ENCODE measurements around the gene PMP22. TPM values are rescaled to one million over a fixed set of nuclear protein-coding genes. Genes with fewer than 3 reads are reported as not detected.

PMP22 gene
- total RNA-seq, 3 donors from 2014 or later (not counting 1 experiment from before 2014, with no cell fraction given), result 5.7 TPM; not detected in 2

- H3K4me1 Mint-ChIP-seq, result peaks cover 7 to 8% of the 10 kb centered on the region in 2 donors
- H3K4me1 ChIP-seq (ENCODE audit: control insufficient read depth, insufficient read depth, low read length), result peaks cover 5% of the 10 kb centered on the region
- 92% methylated on average over 7 of the region's 7 CpGs for WGBS (ENCODE audit: insufficient coverage)
- H3K27ac Mint-ChIP-seq, result no peak overlapping the region
- H3K9me3 Mint-ChIP-seq, result no peaks in the 10 kb centered on the region
- no peaks in the 10 kb centered on the region for H3K27me3 ChIP-seq (ENCODE audit: control insufficient read depth, insufficient read depth, low read length)
- H3K9me3 ChIP-seq (ENCODE audit: control insufficient read depth, insufficient read depth, low read length), result no peaks in the 10 kb centered on the region
- no peak overlapping the region for H3K4me3 ChIP-seq (ENCODE audit: low read length)
- TF ChIP-seq, protein P1, sequence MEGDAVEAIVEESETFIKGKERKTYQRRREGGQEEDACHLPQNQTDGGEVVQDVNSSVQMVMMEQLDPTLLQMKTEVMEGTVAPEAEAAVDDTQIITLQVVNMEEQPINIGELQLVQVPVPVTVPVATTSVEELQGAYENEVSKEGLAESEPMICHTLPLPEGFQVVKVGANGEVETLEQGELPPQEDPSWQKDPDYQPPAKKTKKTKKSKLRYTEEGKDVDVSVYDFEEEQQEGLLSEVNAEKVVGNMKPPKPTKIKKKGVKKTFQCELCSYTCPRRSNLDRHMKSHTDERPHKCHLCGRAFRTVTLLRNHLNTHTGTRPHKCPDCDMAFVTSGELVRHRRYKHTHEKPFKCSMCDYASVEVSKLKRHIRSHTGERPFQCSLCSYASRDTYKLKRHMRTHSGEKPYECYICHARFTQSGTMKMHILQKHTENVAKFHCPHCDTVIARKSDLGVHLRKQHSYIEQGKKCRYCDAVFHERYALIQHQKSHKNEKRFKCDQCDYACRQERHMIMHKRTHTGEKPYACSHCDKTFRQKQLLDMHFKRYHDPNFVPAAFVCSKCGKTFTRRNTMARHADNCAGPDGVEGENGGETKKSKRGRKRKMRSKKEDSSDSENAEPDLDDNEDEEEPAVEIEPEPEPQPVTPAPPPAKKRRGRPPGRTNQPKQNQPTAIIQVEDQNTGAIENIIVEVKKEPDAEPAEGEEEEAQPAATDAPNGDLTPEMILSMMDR (IDR thresholded peaks at IDR 0.05), result no peak
- DNase-seq (no peak), ATAC-seq (no peak)
- H3K27ac ChIP-seq (ENCODE audit: low read length), result no peak overlapping the region
- H3K36me3 ChIP-seq (ENCODE audit: control insufficient read depth, insufficient read depth, low read length), result no peaks in the 10 kb centered on the region
- H3K4me3 Mint-ChIP-seq, result no peak overlapping the region
- intact Hi-C loops (cut with micrococcal nuclease), result no loop called here
- peaks cover 0 to 12% of the 10 kb centered on the region in 2 donors for H3K27me3 Mint-ChIP-seq (ENCODE audit: low read depth in 2 of 2)
- no peaks in the 10 kb centered on the region for H3K36me3 Mint-ChIP-seq
Observed at GRCh38 chr17:15233971-15234370, 31.2 kb downstream of the PMP22 start.

- peaks cover 0 to 8% of the 10 kb centered on the region in 2 donors for H3K27me3 Mint-ChIP-seq (ENCODE audit: low read depth in 2 of 2)
- H3K9me3 ChIP-seq (ENCODE audit: control insufficient read depth, insufficient read depth, low read length), result no peaks in the 10 kb centered on the region
- H3K27ac Mint-ChIP-seq, result no peak overlapping the region
- H3K27ac ChIP-seq (ENCODE audit: low read length), result no peak overlapping the region
- ATAC-seq (no peak), DNase-seq (no peak)
- no peak overlapping the region for H3K4me3 Mint-ChIP-seq
- H3K4me1 ChIP-seq (ENCODE audit: control insufficient read depth, insufficient read depth, low read length), result peaks cover 5% of the 10 kb centered on the region
- TF ChIP-seq, protein P1 (IDR thresholded peaks at IDR 0.05), result no peak
- 71% methylated on average over 4 of the region's 4 CpGs for WGBS (ENCODE audit: insufficient coverage)
- no peak overlapping the region for H3K4me3 ChIP-seq (ENCODE audit: low read length)
- peaks cover 7 to 8% of the 10 kb centered on the region in 2 donors for H3K4me1 Mint-ChIP-seq
- no peaks in the 10 kb centered on the region for H3K36me3 Mint-ChIP-seq
- no peaks in the 10 kb centered on the region for H3K36me3 ChIP-seq (ENCODE audit: control insufficient read depth, insufficient read depth, low read length)
- H3K27me3 ChIP-seq (ENCODE audit: control insufficient read depth, insufficient read depth, low read length), result no peaks in the 10 kb centered on the region
- H3K9me3 Mint-ChIP-seq, result no peaks in the 10 kb centered on the region
- intact Hi-C loops (cut with micrococcal nuclease), result no loop called here
Observed at GRCh38 chr17:15233022-15233805, 31.9 kb downstream of the PMP22 start.

- WGBS (ENCODE audit: insufficient coverage), result 74% methylated on average over 2 of the region's 3 CpGs
- peaks cover 5% of the 10 kb centered on the region for H3K4me1 ChIP-seq (ENCODE audit: control insufficient read depth, insufficient read depth, low read length)
- peaks cover 0 to 8% of the 10 kb centered on the region in 2 donors for H3K27me3 Mint-ChIP-seq (ENCODE audit: low read depth in 2 of 2)
- no peaks in the 10 kb centered on the region for H3K9me3 Mint-ChIP-seq
- no peak overlapping the region for H3K27ac Mint-ChIP-seq
- ATAC-seq (no peak), DNase-seq (no peak)
- H3K4me1 Mint-ChIP-seq, result peaks cover 7 to 8% of the 10 kb centered on the region in 2 donors
- TF ChIP-seq, protein P1 (IDR thresholded peaks at IDR 0.05), result no peak
- H3K36me3 ChIP-seq (ENCODE audit: control insufficient read depth, insufficient read depth, low read length), result no peaks in the 10 kb centered on the region
- H3K27me3 ChIP-seq (ENCODE audit: control insufficient read depth, insufficient read depth, low read length), result no peaks in the 10 kb centered on the region
- no peaks in the 10 kb centered on the region for H3K36me3 Mint-ChIP-seq
- no peak overlapping the region for H3K27ac ChIP-seq (ENCODE audit: low read length)
- H3K4me3 Mint-ChIP-seq, result no peak overlapping the region
- no peaks in the 10 kb centered on the region for H3K9me3 ChIP-seq (ENCODE audit: control insufficient read depth, insufficient read depth, low read length)
- H3K4me3 ChIP-seq (ENCODE audit: low read length), result no peak overlapping the region
- intact Hi-C loops (cut with micrococcal nuclease), result no loop called here
Observed at GRCh38 chr17:15232517-15232915, 32.6 kb downstream of the PMP22 start.
